Kidney (tissue), 14 donors: Measurements from ENCODE around the gene PNPLA6. TPM values are rescaled to one million over a fixed set of nuclear protein-coding genes. Genes with fewer than 3 reads are reported as not detected.
A peak's percentile ranks its signal among the peaks of the same experiment; 100 is the strongest.

ENCODE experiments used
- DNase-seq, 5 donors: peaks; one replicate each; pipeline ENCODE4 v3.0.0-alpha.2; 2013 to 2020
- FAIRE-seq: peaks from 2 replicates; lab custom pipeline; 2012; peaks lifted over from hg19 to GRCh38; lab: Jason Lieb, UNC
- H3K27ac ChIP-seq, 2 donors: one replicate each; pipeline ENCODE4 v1.7.0; 2013; ENCODE audit warnings: low read depth in 2 of 2, low read length in 2 of 2, inconsistent platforms in 1 of 2
- H3K27me3 ChIP-seq: one replicate; pipeline ENCODE4 v1.7.1; 2013; ENCODE audit warnings: low read length, inconsistent platforms; ENCODE audit not compliant: control insufficient read depth, insufficient read depth
- H3K36me3 ChIP-seq, 3 donors: one replicate each; pipeline versions ENCODE4 v1.7.0 to v1.7.1; 2013; ENCODE audit warnings: low read length in 3 of 3, control low read depth in 1 of 3, inconsistent platforms in 1 of 3; ENCODE audit not compliant: insufficient read depth in 3 of 3, control insufficient read depth in 2 of 3
- H3K4me1 ChIP-seq, 3 donors: one replicate each; pipeline versions ENCODE4 v1.7.0 to v1.7.1; 2013; ENCODE audit warnings: low read length in 3 of 3, inconsistent platforms in 1 of 3, low read depth in 1 of 3; ENCODE audit not compliant: control insufficient read depth in 2 of 3, insufficient read depth in 2 of 3
- H3K4me3 ChIP-seq, 3 donors: one replicate each; pipeline versions ENCODE4 v1.7.0 to v1.8.1; 2013; ENCODE audit warnings: low read length in 3 of 3, control low read depth in 1 of 3, inconsistent platforms in 1 of 3
- H3K9ac ChIP-seq, 3 donors: one replicate each; pipeline versions ENCODE4 v1.7.0 to v1.7.1; 2013; ENCODE audit warnings: low read length in 3 of 3, control low read depth in 1 of 3, inconsistent platforms in 1 of 3
- H3K9me3 ChIP-seq, 3 donors: one replicate each; pipeline versions ENCODE4 v1.7.0 to v1.7.1; 2013; ENCODE audit warnings: low read length in 3 of 3, control low read depth in 1 of 3, inconsistent platforms in 1 of 3; ENCODE audit not compliant: control insufficient read depth in 2 of 3, insufficient read depth in 1 of 3
- intact Hi-C: fragments of 100-400 bp; cut with DNase I; formaldehyde crosslinking; loops from one replicate; pipeline ENCODE4 v1.11.1; 2022
- polyA plus RNA-seq: library from polyadenylated mRNA; stranded (reverse); fragments of 350-450 nt; fragmentation: Illumina TruSeq; extraction: RNeasy Lipid Tissue Mini Kit (QIAGEN cat#74804); gene quantifications from one replicate; pipeline ENCODE4 v1.2.3, GENCODE V29; 2014; ENCODE audit warnings: low read depth, low replicate concordance; ENCODE audit not compliant: insufficient read depth
- total RNA-seq: library from RNA; stranded (reverse); fragmentation: NEBNext Ultra II Directional; extraction: Animal tissue kit (Norgen Biotek cat#: 25700); gene quantifications from one replicate; pipeline ENCODE4 v1.2.1, GENCODE V29; 2021
- TF ChIP-seq, protein P1 (sequence below): IDR thresholded peaks from 3 replicates; pipeline ENCODE4 v1.5.1; 2012; ENCODE audit warnings: mild to moderate bottlenecking, moderate library complexity, borderline replicate concordance; ENCODE audit not compliant: insufficient read depth; ENCODE audit errors: extremely low read depth
- donor health status: control.
- donor health status: control.
- donor health status: control.
- donor health status: control.
- donor health status: control.
- donor health status: DM: yes; HTN: yes; CAD: no.
- donor health status: Normal renal cell carcinoma (clear cell type).

Gene PNPLA6
- total and polyA plus RNA-seq, 2 donors from 2014 or later = 80.9 to 101 TPM

- FAIRE-seq (no peak), DNase-seq (peak in 1 of 5 donors; percentile 51)
- no peak overlapping the region for H3K27ac ChIP-seq
- H3K4me1 ChIP-seq = no peaks in the 10 kb centered on the region
- H3K9ac ChIP-seq = no peak overlapping the region
- peaks cover 4 to 22% (median 21%) of the 10 kb centered on the region in 3 donors for H3K36me3 ChIP-seq
- no peaks in the 10 kb centered on the region for H3K27me3 ChIP-seq
- H3K4me3 ChIP-seq = no peak overlapping the region
- H3K9me3 ChIP-seq = peaks cover 0 to 2% (median 0%) of the 10 kb centered on the region in 3 donors
- TF ChIP-seq, protein P1, sequence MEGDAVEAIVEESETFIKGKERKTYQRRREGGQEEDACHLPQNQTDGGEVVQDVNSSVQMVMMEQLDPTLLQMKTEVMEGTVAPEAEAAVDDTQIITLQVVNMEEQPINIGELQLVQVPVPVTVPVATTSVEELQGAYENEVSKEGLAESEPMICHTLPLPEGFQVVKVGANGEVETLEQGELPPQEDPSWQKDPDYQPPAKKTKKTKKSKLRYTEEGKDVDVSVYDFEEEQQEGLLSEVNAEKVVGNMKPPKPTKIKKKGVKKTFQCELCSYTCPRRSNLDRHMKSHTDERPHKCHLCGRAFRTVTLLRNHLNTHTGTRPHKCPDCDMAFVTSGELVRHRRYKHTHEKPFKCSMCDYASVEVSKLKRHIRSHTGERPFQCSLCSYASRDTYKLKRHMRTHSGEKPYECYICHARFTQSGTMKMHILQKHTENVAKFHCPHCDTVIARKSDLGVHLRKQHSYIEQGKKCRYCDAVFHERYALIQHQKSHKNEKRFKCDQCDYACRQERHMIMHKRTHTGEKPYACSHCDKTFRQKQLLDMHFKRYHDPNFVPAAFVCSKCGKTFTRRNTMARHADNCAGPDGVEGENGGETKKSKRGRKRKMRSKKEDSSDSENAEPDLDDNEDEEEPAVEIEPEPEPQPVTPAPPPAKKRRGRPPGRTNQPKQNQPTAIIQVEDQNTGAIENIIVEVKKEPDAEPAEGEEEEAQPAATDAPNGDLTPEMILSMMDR = no peak
- intact Hi-C loops = no loop called here
Measured at GRCh38 chr19:7556696-7557315, 21.3 kb downstream of the PNPLA6 start.

DNA sequence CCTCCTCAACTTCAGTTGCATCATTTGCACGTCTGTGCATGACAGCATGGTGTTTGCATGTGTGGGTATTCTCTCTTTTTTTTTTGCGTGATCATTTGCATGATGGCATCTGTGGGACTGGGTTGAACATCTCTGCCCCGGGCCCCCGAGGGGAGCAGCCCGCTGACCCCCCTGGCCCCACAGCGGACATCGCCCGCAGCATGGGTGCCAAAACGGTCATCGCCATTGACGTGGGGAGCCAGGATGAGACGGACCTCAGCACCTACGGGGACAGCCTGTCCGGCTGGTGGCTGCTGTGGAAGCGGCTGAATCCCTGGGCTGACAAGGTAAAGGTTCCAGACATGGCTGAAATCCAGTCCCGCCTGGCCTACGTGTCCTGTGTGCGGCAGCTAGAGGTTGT is 23.1 kb downstream of the PNPLA6 start:
- H3K27ac ChIP-seq = no peak overlapping the region
- H3K27me3 ChIP-seq = no peaks in the 10 kb centered on the region
- FAIRE-seq (no peak), DNase-seq (no peak)
- H3K36me3 ChIP-seq = peaks cover 4 to 22% (median 21%) of the 10 kb centered on the region in 3 donors
- H3K4me1 ChIP-seq = no peaks in the 10 kb centered on the region
- H3K9ac ChIP-seq = no peak overlapping the region
- intact Hi-C loops = no loop called here
- TF ChIP-seq, protein P1 = no peak
- peaks cover 0 to 2% (median 0%) of the 10 kb centered on the region in 3 donors for H3K9me3 ChIP-seq
- no peak overlapping the region for H3K4me3 ChIP-seq

DNA sequence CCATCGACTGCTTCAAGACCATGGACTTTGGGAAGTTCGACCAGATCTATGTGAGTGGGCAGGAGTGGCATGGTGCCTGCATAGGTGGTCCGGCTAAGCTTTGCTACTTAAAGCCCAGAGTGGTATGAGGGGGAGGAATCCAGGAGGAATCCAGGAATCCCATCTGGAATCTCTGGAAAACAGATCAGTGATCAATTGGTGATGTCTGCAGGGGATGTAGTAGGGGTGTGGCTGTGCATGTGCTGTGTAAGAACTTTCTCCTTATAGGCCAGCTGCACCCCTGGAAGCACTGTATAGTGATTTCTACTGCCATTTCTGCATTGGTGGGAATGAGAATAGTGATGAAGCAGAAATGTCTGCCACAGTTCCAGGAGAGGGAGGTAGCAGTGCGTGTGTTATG is 23.6 kb downstream of the PNPLA6 start:
- DNase-seq (no peak), FAIRE-seq (no peak)
- Histone ChIP-seq H3K4me3 (no peak overlapping the region), H3K4me1 (no peaks in the 10 kb centered on the region), H3K27ac (no peak overlapping the region), H3K27me3 (no peaks in the 10 kb centered on the region), H3K9ac (no peak overlapping the region), H3K9me3 (peaks cover 0 to 2% (median 0%) of the 10 kb centered on the region in 3 donors), H3K36me3 (peaks cover 4 to 22% (median 21%) of the 10 kb centered on the region in 3 donors)
- TF ChIP-seq, protein P1 = no peak
- intact Hi-C loops = no loop called here

- Histone ChIP-seq H3K4me1 (no peaks in the 10 kb centered on the region), H3K27me3 (no peaks in the 10 kb centered on the region), H3K36me3 (peaks cover 4 to 22% (median 21%) of the 10 kb centered on the region in 3 donors), H3K9ac (no peak overlapping the region), H3K4me3 (no peak overlapping the region), H3K27ac (no peak overlapping the region), H3K9me3 (peaks cover 0 to 2% (median 0%) of the 10 kb centered on the region in 3 donors)
- intact Hi-C loops = no loop called here
- TF ChIP-seq, protein P1 = no peak
- FAIRE-seq (no peak), DNase-seq (no peak)
Measured at GRCh38 chr19:7560255-7560654, 24.7 kb downstream of the PNPLA6 start.
